GM18508 (cell line): ENCODE results near the gene PI4KA.
"Not testable (repeated sequence)": the region's sequence is repeated elsewhere in the genome, so short reads cannot be mapped to it uniquely, and the experiment has no call there.

Source experiments
- ATAC-seq: cut with Tn5 transposase; IDR thresholded peaks from one replicate; pipeline ENCODE4 v1.9.1; 2021; ENCODE audit warnings: moderate number of reproducible peaks; ENCODE audit not compliant: insufficient read depth, unreplicated experiment

PI4KA gene

GRCh38 chr22:20703816-20704609 lies 154.6 kb downstream of the PI4KA start:
- ATAC-seq: not testable (repeated sequence)

GRCh38 chr22:20703414-20703806 lies 155.2 kb downstream of the PI4KA start:
- not testable (repeated sequence) for ATAC-seq

- ATAC-seq: peak; percentile 75
Observed at GRCh38 chr22:20702546-20703413, 155.8 kb downstream of the PI4KA start.

- ATAC-seq: peak; percentile 7
Observed at GRCh38 chr22:20702175-20702545, 156.5 kb downstream of the PI4KA start.

GRCh38 chr22:20701680-20702136 lies 156.9 kb downstream of the PI4KA start:
- ATAC-seq: peak; percentile 9

- ATAC-seq: not testable (repeated sequence)
Observed at GRCh38 chr22:20700347-20700746, 158.3 kb downstream of the PI4KA start.

- not testable (repeated sequence) for ATAC-seq
Observed at GRCh38 chr22:20699856-20700255, 158.8 kb downstream of the PI4KA start.

GRCh38 chr22:20697481-20698113 lies 161.0 kb downstream of the PI4KA start:
- ATAC-seq: not testable (repeated sequence)

GRCh38 chr22:20696056-20696455 lies 162.6 kb downstream of the PI4KA start:
- not testable (repeated sequence) for ATAC-seq

- ATAC-seq: not testable (repeated sequence)
Observed at GRCh38 chr22:20695205-20695604, 163.4 kb downstream of the PI4KA start.

- ATAC-seq: not testable (repeated sequence)
Observed at GRCh38 chr22:20694256-20694655, 164.4 kb downstream of the PI4KA start.

- ATAC-seq: not testable (repeated sequence)
Observed at GRCh38 chr22:20692926-20693325, 165.7 kb downstream of the PI4KA start.

GRCh38 chr22:20690586-20691317 lies 167.9 kb downstream of the PI4KA start:
- ATAC-seq: not testable (repeated sequence)

- not testable (repeated sequence) for ATAC-seq
Observed at GRCh38 chr22:20687356-20688172, 171.0 kb downstream of the PI4KA start.

- not testable (repeated sequence) for ATAC-seq
Observed at GRCh38 chr22:20685764-20686163, 172.8 kb downstream of the PI4KA start.

- not testable (repeated sequence) for ATAC-seq
Observed at GRCh38 chr22:20678792-20679435, 179.7 kb downstream of the PI4KA start.

GRCh38 chr22:20677684-20678242 lies 180.8 kb downstream of the PI4KA start:
- no peak for ATAC-seq

GRCh38 chr22:20675613-20676012 lies 183.0 kb downstream of the PI4KA start:
- ATAC-seq: not testable (repeated sequence)
